Measurements from ENCODE around the gene ABCC1.

DNA sequence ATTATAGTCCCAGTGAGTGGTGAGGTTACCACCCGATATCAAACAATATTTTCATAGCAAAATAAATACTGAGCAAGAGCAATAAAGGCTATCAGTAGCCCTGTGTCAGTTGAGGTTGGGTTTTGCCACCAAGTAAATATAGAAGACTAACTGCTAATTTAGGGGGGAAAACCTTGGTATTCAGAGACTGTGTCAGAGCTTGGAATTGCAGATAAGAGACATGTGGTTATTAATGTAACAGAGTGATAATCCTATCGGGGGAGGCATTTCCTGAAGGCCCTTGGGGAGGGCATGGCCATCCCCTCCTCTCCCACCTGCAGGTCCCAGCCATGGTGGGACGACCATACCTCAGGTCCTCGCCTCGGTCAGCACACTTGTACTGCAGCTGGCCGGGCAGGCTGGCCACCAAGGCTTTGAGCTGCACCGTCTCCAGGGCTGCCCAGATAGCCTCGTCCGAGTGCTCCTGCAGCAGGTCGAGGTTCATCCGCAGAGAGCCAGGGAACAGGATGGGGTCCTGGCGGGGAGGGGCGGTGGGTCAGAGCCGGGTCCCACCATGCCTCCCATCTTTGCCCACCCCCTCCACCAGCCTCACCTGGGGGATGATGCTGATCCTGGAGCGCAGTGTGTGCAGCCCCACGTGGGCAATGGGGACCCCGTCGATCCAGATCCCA lies 205.0 kb downstream of the ABCC1 start:
- TF ChIP-seq, protein P1, sequence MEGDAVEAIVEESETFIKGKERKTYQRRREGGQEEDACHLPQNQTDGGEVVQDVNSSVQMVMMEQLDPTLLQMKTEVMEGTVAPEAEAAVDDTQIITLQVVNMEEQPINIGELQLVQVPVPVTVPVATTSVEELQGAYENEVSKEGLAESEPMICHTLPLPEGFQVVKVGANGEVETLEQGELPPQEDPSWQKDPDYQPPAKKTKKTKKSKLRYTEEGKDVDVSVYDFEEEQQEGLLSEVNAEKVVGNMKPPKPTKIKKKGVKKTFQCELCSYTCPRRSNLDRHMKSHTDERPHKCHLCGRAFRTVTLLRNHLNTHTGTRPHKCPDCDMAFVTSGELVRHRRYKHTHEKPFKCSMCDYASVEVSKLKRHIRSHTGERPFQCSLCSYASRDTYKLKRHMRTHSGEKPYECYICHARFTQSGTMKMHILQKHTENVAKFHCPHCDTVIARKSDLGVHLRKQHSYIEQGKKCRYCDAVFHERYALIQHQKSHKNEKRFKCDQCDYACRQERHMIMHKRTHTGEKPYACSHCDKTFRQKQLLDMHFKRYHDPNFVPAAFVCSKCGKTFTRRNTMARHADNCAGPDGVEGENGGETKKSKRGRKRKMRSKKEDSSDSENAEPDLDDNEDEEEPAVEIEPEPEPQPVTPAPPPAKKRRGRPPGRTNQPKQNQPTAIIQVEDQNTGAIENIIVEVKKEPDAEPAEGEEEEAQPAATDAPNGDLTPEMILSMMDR (optimal IDR thresholded peaks at IDR 0.05 in 1 of 3, IDR thresholded peaks at IDR 0.05 in 1 of 3, conservative IDR thresholded peaks at IDR 0.05 in 1 of 3; ENCODE audit: extremely low read depth in 1 of 3, insufficient read depth in 2 of 3, low read length in 3 of 3): no peak
- TF ChIP-seq EZH2 (IDR thresholded peaks at IDR 0.05; ENCODE audit: low read length): no peak
